Skeletal muscle cell (primary cell): Measurements from ENCODE around the gene CARS2.
"Not testable (repeated sequence)": the region's sequence is repeated elsewhere in the genome, so short reads cannot be mapped to it uniquely, and the experiment has no call there.

ENCODE experiments used
- DNase-seq: peaks from one replicate; pipeline ENCODE4 v3.0.0-alpha.2; 2010; ENCODE audit warnings: low read depth
- H3K4me3 ChIP-seq: 2 replicates; pipeline ENCODE4 v1.5.1; 2011; ENCODE audit warnings: low read depth, mild to moderate bottlenecking, control low read depth, low read length, moderate library complexity

Gene CARS2, protein sequence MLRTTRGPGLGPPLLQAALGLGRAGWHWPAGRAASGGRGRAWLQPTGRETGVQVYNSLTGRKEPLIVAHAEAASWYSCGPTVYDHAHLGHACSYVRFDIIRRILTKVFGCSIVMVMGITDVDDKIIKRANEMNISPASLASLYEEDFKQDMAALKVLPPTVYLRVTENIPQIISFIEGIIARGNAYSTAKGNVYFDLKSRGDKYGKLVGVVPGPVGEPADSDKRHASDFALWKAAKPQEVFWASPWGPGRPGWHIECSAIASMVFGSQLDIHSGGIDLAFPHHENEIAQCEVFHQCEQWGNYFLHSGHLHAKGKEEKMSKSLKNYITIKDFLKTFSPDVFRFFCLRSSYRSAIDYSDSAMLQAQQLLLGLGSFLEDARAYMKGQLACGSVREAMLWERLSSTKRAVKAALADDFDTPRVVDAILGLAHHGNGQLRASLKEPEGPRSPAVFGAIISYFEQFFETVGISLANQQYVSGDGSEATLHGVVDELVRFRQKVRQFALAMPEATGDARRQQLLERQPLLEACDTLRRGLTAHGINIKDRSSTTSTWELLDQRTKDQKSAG

DNA sequence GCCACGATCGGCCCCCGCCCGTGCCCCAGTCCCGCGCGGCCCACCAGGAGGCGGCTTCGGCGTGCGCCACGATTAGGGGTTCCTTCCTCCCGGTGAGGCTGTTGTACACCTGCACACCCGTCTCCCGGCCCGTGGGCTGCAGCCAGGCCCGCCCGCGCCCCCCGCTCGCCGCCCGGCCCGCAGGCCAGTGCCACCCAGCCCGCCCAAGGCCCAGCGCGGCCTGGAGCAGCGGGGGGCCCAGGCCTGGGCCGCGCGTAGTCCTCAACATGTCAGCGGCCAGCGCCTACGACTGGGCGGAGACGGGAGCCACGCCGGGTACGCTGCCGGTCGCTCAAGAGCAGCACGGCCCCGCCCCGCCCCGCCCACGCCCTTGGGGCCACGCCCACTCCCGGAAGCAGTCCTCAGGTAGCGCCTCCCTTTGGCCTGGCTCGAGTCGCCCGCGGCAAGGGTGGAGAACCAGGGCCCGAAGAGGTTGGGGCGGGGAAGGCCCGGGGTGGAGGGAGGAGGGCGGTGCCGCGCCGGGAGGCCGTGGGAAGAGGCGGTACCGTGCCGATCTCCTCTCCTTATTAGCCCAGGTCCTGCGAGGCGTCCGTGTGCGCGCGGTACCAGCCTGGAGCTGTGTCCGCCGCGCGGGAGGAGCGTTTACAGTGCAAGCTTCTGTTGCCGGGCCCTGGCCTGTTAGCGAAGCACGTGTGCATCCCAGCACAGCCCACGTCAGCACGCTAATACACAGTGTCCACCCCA lies at the start of gene CARS2:
TSS of gene CARS2 (minus strand) at position 291 of the 744 bp plus-strand sequence. CDS start at position 268, 23 bp downstream.
- DNase-seq, result peak; percentile 89
- H3K4me3 ChIP-seq, result peak within 1 kb of the TSS; percentile 73

DNA sequence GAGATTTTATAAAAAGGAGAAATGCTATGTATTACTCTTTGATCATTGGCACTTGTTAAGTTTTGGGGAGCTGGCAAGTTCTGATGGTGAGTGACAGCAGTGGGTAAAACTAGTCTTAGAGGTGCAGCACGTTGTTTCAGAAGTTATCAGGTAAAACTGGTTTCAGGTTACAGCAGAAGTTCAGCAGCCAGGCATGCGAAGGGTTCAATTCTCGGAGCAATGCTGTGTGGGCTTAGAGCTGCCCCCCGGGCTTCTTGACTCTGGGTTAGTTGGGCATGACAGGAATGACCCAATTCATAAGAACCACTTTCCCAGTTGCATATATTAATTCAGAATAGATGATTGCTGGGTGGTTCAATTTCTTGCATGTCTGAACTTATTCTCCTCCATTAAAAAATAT lies 42.4 kb upstream of the CARS2 start:
- DNase-seq, result no peak
- no peak overlapping the region for H3K4me3 ChIP-seq

DNA sequence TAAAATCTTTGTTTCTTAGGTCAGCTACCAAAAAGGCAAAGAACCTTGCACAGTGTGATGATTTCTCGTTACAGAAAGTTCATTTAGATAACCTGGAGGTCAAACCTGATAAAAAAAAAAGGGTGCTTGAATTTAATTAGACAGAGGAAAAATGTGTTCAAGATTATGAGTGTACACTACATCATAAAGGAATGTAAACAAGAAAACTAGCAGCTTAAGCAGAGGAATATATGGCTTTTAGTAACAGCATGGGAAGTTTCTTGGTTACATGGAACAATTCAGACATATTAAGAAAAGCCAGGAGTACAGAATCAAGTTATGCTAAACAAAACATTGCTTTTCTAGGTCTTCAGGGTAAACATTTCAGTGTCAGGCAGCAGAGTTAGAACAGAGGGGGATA lies 40.5 kb upstream of the CARS2 start:
- DNase-seq, result no peak
- H3K4me3 ChIP-seq, result no peak overlapping the region

DNA sequence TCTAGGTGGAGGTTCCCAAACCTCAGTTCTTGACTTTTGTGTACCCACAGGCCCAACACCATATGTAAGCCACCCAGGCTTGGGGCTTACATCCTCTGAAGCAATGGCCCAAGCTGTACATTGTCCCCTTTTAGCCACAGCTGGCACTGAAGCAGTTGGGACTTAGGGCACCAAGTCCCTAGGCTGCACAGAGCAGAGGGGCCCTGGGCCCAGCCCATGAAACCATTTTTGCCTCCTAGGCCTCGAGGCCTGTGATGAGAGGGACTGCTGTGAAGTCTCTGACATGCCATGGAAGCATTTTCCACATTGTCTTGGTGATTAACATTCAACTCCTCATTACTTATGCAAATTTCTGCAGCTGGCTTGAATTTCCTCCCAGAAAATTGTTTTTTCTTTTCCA lies 37.8 kb upstream of the CARS2 start:
- H3K4me3 ChIP-seq, result no peak overlapping the region
- DNase-seq, result no peak

DNA sequence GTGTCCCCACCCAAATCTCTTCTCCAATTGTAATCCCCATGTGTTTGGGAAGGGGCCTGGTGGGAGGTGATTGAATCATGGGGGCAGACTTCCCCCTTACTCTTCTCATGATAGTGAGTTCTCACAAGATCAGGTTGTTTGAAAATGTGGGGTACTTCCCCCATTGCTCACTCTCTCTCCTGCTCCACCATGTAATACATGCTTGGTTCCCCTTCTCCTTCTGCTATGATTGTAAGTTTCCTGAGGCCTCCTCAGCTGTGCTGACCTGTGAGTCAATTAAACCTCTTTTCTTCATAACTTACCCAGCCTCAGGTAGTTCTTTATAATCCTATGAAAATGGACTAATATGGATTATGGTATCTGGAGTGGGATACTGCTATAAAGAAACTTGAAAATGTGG lies 31.6 kb upstream of the CARS2 start:
- DNase-seq, result no peak
- no peak overlapping the region for H3K4me3 ChIP-seq

DNA sequence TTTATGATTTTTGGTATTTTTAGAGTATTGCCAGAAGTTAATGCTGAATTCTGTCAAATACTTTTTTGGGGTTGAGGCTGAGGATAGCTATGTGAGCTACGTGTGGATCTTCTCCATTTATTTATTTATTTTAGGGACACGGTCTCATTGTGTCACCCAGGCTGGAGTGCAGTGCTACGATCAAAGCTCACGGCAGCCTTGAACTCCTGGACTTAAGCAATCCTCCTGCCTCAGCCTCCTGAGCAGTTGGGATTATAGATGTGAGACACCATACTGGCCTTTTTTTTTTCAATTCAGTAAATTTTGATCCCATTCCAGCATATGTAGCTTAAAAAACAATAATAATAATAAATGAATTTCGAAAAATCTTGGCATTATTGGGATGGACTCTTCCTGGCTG lies 28.6 kb upstream of the CARS2 start:
- no peak for DNase-seq
- H3K4me3 ChIP-seq, result no peak overlapping the region

DNA sequence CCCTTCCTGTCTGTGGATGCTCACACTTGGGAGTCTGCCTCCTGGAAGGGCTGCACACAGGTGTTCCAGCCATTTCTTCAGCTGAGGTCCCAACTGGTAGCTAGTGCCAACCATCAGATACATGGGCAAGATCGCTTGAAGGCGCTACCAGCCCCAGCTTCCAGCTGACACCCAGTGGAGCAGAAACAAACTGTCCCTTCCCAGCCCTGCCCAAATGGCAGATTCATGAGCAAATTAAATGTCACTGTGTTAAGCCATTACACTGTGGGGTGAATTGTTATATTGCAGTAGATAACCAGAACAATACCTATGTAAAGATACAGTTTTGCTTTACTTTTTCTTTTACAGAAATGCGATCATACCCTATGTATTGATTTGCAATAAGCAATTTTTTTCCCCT lies 25.2 kb upstream of the CARS2 start:
- no peak overlapping the region for H3K4me3 ChIP-seq
- DNase-seq, result no peak

DNA sequence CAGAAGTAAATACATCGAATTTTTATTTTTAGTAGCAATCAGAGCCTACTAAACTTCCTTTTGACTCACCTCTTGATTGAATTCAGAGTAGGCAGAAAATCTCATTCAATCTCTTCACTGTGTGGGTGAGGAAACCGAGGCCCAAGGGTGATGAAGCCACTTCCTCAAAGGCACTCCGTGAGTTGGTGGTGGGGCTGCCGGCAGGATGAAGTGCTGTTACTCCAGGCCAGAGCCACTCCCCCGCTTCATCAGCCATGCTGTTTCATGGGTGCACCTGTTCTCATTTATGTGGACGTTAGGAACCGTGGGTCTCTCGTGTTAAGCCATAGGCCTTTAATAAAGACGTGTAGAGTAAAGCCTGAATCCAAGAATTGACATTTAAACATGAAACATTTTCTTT lies 20.8 kb upstream of the CARS2 start:
- no peak for DNase-seq
- H3K4me3 ChIP-seq, result no peak overlapping the region

DNA sequence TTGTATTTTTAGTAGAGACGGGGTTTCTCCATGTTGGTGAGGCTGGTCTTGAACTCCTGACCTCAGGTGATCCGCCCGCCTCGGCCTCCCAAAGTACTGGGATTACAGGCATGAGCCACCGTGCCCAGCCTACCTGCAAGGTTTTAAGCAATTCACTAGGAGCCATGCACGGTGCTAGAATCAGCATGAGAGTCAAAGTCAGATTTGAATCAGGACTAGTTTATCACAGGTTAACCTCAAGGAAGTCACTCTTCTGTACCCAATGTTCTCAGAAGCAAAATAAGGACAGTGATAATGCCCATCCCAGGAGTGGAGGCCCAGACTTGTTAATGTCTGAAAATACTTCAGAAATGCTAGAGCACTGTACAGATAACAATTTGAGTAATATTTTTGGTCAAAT lies 20.2 kb upstream of the CARS2 start:
- not testable (repeated sequence) for H3K4me3 ChIP-seq, DNase-seq

DNA sequence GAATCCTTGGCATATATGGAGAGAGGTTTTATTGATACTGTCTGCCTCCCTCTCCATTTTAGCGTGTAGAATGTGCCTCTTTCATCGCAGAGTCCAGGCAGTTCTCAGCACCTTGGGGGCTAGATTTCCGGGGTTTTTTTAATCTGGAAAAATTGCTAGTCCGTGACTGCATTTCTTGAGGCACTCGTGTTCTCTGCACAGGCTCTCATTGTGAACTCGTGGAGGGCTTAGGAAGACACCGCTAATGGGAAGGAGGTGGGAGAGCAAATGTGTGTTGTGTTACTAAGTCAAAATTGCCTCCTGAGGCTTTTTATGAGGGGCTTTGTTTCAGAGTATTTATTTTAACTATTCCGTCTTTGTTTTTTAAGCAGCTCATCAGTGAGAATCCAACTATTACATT lies 17.7 kb upstream of the CARS2 start:
- DNase-seq, result no peak
- H3K4me3 ChIP-seq, result no peak overlapping the region

DNA sequence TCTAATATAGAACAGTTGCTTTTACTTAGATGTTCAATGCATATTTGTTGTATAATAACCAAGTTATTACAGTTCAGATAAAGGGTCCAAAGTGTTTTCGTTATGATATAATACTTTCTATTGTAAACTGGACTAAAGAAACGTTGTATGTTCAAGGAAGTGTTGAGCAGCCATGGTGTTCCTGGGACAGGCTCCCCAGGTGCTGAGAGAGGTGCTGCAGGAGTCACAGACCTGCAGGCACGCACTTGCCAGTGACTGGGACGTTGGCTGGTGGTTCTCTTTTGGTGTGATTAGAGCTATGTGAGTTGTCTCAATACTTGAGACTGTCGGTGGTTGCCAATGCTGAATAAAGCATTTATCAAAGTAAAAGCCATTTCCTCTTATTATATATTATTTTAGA lies 17.1 kb upstream of the CARS2 start:
- no peak for DNase-seq
- no peak overlapping the region for H3K4me3 ChIP-seq

DNA sequence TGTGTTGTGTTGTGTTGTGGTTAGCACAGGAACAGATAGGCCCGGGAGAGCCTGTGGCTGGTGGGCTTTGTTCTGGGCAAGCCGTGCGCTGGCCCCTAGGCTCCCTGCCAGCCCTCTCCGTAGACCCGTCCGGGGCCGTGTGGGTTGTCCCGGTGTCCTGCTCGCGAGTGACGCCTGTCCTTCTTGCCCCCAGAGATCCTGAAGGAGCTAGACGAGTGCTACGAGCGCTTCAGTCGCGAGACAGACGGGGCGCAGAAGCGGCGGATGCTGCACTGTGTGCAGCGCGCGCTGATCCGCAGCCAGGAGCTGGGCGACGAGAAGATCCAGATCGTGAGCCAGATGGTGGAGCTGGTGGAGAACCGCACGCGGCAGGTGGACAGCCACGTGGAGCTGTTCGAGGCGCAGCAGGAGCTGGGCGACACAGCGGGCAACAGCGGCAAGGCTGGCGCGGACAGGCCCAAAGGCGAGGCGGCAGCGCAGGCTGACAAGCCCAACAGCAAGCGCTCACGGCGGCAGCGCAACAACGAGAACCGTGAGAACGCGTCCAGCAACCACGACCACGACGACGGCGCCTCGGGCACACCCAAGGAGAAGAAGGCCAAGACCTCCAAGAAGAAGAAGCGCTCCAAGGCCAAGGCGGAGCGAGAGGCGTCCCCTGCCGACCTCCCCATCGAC lies 13.3 kb upstream of the CARS2 start:
- H3K4me3 ChIP-seq, result no peak overlapping the region
- DNase-seq, result no peak

DNA sequence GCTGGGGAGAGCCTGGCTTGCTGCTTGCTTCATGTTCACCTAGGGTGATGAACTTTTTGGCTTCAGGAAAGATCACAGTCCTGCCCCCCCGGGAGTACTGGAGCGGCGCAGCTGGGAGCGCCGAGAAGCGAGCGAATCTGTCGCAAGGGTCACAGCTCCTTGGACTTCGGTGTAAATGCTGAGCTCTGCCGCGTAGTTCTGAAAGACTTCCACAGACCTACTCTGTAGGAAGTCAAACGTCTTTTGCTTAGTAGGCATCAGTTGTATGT lies 10.3 kb upstream of the CARS2 start:
- DNase-seq, result no peak
- peak overlapping the region; percentile 97 for H3K4me3 ChIP-seq

DNA sequence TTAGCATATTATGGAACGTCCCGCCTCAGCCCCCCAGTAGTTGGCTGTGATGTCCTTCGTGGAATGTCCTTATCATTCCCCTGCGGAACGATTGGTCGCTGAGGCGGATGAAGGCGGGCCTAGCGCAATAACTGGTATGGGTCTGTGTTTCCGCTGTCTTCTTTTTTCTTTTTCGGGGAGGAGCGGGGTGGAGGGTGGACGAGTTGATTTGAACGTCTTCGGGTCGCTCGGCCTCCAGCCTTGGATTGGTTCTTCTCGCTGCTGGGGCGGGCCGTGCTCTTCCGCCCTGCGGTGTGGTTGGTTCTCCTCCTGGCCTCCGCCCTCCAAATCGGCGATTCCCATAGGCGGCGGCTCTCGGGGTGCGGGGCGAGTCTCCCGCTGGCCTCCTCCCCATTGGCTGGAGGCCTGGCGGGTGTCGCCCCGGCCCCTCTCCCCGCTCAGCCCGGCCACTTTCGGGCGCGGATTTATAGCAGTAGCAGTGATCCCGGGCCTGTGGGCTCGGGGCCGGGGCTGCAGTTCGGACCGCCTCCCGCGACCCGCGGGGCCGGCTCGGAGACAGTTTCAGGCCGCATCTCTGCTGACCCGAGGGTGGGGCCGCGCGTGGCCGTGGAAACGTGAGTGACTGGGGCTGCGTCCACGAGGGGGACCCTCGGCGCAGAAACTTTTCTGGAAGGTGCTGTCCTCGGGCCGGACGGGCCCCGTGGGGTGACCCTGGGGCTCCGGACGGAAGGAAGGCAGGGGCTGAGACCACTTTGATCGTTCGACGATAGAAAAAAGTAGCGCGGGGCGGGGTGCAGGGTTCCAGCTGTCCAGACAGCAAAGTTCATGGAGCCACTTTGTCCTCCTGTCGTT lies 9.7 kb upstream of the CARS2 start:
- peak overlapping the region; percentile 97 for H3K4me3 ChIP-seq
- peak; percentile 99 for DNase-seq

DNA sequence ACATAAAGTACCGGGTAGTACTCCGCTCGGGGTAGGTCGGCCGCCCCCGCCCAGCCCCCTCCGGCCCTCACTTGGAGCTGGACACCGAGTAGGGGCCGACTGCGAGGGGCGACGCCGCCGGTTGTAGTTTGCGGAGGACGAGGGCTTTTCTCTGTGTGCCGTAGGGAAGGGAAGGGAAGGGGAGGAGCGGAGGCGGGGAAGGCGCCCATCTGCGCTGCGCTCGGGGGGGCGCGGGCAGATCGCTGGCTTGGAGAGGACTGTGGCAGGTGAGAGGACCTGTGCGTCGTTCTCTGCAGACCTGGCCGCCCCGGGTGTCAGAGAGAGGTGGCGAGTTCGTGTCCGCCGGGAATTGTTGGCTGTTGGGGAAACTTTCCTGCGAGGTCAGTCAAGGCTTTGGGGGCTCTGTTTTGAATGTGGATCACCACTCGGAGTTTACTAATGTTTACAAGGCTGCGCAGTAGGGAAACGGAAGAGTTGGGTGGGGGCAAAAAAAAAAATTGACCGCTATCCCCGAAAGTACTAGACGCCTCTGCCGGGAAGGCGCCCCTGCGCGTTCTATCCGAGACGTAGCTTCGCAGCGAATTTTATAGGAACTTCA lies 9.0 kb upstream of the CARS2 start:
- DNase-seq, result no peak
- H3K4me3 ChIP-seq, result peak overlapping the region; percentile 97

DNA sequence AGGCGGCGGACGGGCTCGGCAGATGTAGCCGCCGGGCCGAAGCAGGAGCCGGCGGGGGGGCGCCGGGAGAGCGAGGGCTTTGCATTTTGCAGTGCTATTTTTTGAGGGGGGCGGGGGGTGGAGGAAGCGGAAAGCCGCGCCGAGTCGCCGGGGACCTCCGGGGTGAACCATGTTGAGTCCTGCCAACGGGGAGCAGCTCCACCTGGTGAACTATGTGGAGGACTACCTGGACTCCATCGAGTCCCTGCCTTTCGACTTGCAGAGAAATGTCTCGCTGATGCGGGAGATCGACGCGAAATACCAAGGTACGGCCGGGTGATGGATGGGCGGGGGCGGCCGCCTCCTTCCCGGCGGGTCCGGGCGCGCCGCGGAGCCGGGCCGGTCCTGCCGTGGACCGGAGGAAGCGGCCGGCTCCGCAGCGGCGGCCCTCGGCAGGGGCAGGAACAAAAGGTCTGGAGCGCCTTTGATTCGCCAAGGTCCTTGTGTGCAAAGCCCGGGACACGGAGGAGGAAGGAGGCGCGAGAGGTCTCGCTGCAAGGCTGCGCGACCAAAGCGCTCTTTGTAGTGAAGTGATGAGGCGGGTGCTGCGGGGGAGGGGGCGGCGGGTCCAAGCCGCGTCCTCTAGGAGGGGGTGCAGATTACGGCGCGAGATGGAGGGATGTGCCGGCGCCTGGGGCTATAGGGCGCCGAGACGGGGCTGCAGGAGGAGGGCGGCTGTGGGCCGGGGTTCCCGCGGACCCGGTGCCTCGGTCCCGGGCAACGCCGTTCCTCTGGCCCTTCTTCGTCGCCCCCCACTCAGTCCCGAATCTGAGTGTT lies 8.3 kb upstream of the CARS2 start:
- DNase-seq, result no peak
- peak overlapping the region; percentile 97 for H3K4me3 ChIP-seq

DNA sequence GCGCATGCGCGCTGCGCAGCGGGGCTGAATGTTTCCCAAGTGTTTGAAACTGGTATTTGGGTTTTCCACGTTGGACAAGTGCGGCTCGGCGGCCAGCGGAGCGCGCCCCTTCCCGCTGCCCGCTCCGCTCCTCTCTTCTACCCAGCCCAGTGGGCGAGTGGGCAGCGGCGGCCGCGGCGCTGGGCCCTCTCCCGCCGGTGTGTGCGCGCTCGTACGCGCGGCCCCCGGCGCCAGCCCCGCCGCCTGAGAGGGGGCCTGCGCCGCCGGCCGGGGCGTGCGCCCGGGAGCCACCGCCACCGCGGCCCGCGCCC lies 7.7 kb upstream of the CARS2 start, which contains the start of gene ING1:
TSS of gene ING1 (plus strand) at position 59 of the 311 bp plus-strand sequence. CDS start 450 bp downstream, outside the sequence.
- DNase-seq, result no peak
- peak within 1 kb of the TSS; percentile 97 for H3K4me3 ChIP-seq
